ENCODE measurements around the gene GABPB1.

GABPB1 gene

DNA sequence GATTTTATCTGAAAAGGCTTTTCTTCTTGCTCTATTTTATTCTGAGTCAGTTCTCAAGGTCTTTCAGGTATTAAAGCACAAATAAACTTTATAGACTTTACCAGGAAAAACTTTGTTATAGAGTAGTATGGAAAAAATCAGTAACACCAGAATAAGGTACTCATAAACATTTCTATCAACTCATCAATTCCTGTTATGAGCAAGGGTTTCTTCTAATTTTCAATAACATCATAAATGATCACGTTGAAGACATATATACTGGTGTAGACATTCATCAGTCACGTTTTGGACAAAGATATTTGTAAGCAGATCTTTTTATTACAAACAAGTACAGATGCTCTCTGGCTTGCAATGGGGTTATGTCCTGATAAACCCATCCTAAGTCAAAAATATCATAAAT, 79.9 kb downstream of the GABPB1 start:
- DNase-seq, result no peak

- no peak for DNase-seq
These were observed 87.4 kb downstream of the GABPB1 start for GRCh38 chr15:50267577-50267976.

DNA sequence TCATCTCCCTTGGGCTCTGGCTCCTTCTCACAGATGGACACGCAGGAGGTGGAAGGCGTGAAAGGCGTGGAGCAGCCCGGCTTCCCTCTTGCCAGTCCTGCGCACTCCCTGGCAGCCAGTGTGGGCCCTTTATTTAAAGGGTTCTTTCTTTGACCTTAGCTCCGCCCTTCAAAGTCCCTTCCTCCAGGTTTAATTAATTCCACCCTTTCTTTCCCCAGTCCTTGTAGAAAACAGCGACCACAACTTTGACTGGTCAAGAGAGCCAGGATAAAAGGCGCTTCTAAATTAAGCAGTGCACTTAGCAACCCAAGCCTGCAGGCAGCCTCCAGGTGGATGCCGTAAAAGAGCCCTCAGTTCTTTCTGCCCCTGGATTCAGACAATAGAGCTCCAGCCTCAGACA, 89.4 kb downstream of the GABPB1 start, which contains the start of gene HDC:
TSS of gene HDC (minus strand) at position 107 of the 400 bp plus-strand sequence. CDS start at position 4, 103 bp downstream.
- no peak for DNase-seq

GRCh38 chr15:50262533-50262932, 92.5 kb downstream of the GABPB1 start:
- peak; percentile 76 for DNase-seq

- DNase-seq, result no peak
These were observed 93.0 kb downstream of the GABPB1 start for GRCh38 chr15:50261981-50262380.

- DNase-seq, result no peak
These were observed 94.0 kb downstream of the GABPB1 start for GRCh38 chr15:50260969-50261496.

DNA sequence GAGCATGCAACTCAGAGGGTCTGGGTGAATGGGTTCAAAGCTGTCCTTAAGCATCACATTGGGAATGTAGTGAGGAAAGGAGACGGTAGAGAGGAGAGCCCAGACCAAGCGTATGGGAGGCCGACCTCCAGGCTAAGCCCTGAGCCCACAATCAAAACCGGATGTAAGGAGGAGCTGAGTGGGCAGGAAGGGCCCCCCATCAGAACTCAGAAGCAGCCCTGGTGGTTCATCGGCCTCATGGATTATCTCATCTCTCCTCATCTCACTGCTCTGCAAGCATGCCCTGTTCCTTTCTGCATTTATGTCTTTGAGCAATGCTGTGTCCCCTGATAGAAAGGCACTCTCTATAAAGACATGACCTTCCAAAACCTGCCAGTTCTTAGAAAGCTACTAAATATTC, 95.7 kb downstream of the GABPB1 start:
- no peak for DNase-seq

GRCh38 chr15:50257924-50258323, 97.1 kb downstream of the GABPB1 start:
- DNase-seq, result no peak

GRCh38 chr15:50257332-50257731, 97.7 kb downstream of the GABPB1 start:
- DNase-seq, result no peak

- no peak for DNase-seq
These were observed 98.6 kb downstream of the GABPB1 start for GRCh38 chr15:50256188-50257041.

GRCh38 chr15:50252556-50252955, 102.4 kb downstream of the GABPB1 start:
- DNase-seq, result no peak

DNA sequence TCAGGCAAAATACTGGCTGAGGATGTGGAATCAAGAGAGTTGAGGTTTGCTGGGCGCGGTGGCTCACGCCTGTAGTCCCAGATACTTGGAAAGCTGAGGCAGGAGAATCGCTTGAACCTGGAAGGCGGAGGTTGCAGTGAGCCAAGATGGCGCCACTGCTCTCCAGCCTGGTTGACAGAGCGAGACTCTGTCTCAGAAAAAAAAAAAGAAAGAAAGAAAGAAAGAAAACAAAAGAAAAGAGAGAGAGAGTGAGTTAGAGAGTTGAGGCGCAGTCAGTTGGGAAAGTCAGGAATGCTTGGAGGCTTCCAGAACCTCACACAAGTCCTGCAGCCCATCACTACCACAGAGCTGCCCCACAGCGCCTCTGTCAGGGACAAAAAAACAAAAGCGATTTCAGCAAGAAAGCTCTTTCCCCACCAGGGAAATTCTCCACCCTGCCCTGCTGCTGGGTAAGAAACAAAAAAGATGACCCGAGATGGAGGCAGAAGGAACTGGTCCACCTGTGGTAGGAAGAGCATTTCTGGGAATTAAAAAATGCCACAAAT, 103.3 kb downstream of the GABPB1 start:
- no peak for DNase-seq

GRCh38 chr15:50250760-50251394, 104.1 kb downstream of the GABPB1 start:
- no peak for DNase-seq

DNA sequence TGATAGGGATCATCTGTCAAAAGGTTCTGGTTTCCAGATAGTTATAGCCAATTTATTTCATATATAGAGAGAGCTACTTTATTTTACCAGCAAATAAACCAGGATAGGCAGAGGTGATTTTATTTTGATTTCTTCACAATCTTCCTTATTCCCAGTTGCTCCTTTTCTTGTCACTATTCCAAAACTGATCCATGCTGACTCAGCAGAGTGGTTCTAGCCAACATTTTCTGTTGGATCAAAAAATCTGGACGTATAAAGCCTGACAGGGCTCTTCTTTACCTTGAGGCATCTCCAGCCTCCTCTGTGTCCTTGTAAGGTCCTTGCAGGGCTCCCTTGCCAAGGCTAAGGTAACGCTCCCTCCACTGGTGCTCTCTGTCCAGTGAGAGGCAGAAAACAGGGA, 105.3 kb downstream of the GABPB1 start:
- DNase-seq, result no peak

GRCh38 chr15:50248994-50249582, 105.9 kb downstream of the GABPB1 start:
- no peak for DNase-seq

DNA sequence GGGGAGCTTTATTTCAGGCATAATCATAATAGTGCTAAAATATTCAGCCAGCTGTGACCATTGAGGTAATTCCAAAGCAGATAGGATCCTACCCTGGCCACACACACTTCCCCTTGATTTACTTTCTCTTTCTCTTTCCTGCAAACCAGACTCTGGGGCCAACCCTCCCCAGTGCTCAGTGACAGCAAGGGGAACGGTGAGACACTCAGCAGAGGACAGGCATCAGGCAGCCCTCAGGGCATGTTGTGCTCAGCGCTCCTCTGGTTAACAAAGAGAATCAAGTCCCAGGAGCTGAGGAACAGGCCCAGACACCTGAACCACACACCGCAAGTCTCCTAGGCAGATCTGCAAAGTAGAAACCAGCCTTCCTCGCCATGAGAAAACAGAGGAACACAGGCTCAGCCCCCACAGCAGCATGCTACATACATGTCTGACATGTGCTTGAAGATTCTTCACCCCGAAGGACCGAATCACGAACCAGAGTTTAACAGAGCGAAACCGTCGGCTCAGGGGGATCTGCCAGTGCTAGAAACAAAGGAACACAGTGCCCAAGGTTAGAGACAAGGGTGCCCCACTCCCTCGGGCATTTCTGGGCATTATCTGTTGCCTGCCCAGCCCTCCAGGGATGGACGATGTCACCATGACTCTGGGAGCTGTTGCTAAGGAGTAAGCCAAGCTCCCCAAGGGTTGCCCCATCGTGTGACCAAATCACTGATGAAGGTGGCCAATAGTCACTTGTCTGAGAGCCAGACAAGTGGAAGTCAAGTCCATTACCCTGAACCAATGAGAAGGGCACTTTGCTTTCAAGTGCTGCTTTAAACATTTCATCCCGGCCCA, 107.0 kb downstream of the GABPB1 start:
- peak; percentile 67 for DNase-seq

- no peak for DNase-seq
These were observed 108.4 kb downstream of the GABPB1 start for GRCh38 chr15:50246631-50247030.

- no peak for DNase-seq
These were observed 109.9 kb downstream of the GABPB1 start for GRCh38 chr15:50244959-50245624.

- no peak for DNase-seq
These were observed 110.8 kb downstream of the GABPB1 start for GRCh38 chr15:50244153-50244552.

DNA sequence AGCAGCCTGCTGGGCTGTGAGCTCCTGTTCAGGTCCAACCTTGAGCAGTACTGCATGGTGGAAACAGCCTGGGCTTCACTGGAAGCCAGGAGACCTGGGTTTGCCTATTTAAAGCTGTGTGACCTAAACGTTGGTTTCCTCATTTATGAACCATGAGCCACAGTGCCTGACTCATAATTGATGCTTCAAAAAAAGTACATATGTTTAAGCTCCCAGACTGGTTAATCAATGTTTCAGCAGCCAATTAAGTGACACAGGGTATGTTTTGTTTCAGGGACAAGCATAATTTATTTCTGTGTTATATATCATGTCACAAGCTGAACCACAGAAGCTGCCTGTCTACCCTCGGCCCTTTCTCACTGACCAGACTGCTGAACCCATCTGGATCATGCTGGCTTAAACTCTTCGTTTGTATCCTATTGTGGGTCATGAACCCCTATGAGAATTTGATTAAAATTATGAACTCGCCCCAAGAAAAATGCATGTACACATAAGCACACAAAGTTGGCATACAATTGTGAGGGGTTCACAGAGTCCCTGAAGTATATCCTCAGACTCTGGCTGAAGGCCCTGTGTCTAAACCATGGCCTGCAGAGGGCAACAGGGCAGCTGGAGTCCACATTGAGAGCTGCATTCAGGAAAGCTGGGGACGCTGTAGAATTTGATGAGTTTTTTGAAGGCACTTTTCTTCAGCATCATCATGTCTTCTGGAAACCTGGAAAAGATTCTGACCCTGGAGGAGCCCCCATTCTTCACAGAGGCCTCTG, 113.1 kb downstream of the GABPB1 start:
- no peak for DNase-seq

DNA sequence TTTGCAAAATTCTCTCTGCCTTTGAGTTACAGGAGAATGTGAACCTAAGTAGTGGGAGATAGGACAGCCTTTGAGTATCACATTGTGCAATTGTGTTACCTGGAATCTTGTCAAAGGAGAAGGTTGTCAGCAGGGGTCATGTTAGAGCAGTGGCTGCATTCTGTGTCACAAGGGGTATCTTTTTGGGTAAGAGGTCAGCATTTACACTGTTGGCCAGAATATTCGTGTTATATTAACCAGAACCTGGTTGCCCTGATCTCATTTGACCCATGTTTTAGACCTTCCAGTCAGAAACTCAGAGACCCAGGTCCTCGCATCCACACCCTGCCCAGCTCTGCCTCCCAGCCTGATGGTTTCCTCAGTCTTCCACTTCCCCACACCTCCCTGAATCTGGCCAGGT, 116.7 kb downstream of the GABPB1 start:
- DNase-seq, result no peak
